SH-SY5Y (cell line): ENCODE data around the gene AR.

ENCODE experiments used
- GATA2 ChIP-seq: IDR thresholded peaks from 2 replicates; pipeline ENCODE4 v1.6.1; 2011; ENCODE audit warnings: mild to moderate bottlenecking, low read depth, low read length
- GATA3 ChIP-seq: IDR thresholded peaks from 2 replicates; pipeline ENCODE4 v1.6.1; 2011; ENCODE audit warnings: low read depth, mild to moderate bottlenecking, low read length, moderate library complexity

DNA sequence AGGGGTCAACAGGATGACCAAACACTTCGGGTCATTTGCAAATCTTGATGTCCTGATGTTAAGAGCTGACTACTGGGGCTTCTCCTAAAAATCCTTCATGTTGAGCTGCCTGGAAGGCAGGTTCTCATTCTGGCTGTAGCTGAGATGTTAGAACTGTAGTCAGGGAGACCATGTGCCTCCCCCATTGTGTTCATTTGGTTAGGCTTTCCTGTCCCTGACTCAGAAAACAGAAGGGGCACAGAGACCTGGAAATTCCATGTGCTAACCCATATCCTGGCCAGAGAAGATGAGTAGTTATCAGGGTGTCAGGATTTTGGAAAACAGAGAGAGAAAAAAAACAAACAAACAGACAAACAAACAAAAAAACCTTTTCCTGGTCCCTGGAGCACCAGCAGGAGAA is 177.5 kb downstream of the AR start:
- no peak for TF ChIP-seq GATA2
- no peak for TF ChIP-seq GATA3
